ENCODE results near the gene TMEM131. TPM values are rescaled to one million over a fixed set of nuclear protein-coding genes. Genes with fewer than 3 reads are reported as not detected.

Gene TMEM131
- total and polyA plus RNA-seq, 10 of the 15 experiments (the other 5 are each of a cell fraction or from before 2014, with no cell fraction given) = 6.0 to 48.2 (median 23.2) TPM

DNA sequence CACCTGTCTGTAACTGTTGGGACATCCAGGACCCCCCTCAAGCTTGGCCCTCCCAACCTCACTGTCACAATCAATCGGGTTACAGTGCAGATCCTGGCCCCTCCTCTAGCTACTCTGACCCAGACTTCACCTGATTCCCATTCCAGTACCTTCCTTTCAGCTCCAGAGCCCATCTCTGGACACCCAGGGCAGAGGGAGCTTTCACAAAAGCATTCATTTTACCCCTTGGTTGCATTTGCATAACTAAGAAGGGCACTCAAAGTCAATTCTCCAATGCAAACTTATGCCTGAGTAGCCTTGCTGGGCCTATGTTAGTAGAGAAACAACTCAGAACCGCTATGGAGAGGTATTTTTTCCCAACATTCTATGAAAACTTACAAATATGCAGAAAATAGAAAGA, 275.0 kb downstream of the TMEM131 start:
- H3K9ac ChIP-seq (ENCODE audit: control insufficient read depth, insufficient read depth, low read length) = no peak overlapping the region
- no peaks in the 10 kb centered on the region for H3K36me3 ChIP-seq (ENCODE audit: control insufficient read depth in 2 of 2, insufficient read depth in 2 of 2, low read length in 1 of 2)
- FAIRE-seq (no peak), DNase-seq (ENCODE audit: low read depth, low spot score) (no peak), ATAC-seq (no peak)
- no peaks in the 10 kb centered on the region for H4K20me1 ChIP-seq (ENCODE audit: control insufficient read depth, insufficient read depth)
- in situ Hi-C loops (cut with MboI) = no loop called here
- intact Hi-C loops (cut with micrococcal nuclease; ENCODE audit: unreplicated experiment) = no loop called here
- H3K9me3 ChIP-seq (replicated peaks; ENCODE audit: control insufficient read depth, insufficient read depth, low read length) = no peaks in the 10 kb centered on the region
- H2AFZ ChIP-seq (ENCODE audit: control insufficient read depth, low read depth, low read length) = no peak overlapping the region
- H3K27me3 ChIP-seq (replicated peaks in 1 of 2; ENCODE audit: control insufficient read depth in 2 of 2, insufficient read depth in 2 of 2, low read length in 1 of 2) = no peaks in the 10 kb centered on the region
- ChIA-PET CTCF (interaction anchor here (0.6 kb wide), 1 partner anchor 673 kb away, joined by 3 read pairs; no protein-coding TSS in a partner anchor), SMC1A (ENCODE audit: uncharacterized antibody, unreplicated experiment) (no interaction called here), POLR2A (no interaction called here), RAD21 (ENCODE audit: unreplicated experiment) (no interaction called here)
- TF ChIP-seq SUPT20H (IDR thresholded peaks at IDR 0.05; ENCODE audit: borderline replicate concordance, control insufficient read depth, low read depth, low read length) = no peak
- TF ChIP-seq, protein P1, sequence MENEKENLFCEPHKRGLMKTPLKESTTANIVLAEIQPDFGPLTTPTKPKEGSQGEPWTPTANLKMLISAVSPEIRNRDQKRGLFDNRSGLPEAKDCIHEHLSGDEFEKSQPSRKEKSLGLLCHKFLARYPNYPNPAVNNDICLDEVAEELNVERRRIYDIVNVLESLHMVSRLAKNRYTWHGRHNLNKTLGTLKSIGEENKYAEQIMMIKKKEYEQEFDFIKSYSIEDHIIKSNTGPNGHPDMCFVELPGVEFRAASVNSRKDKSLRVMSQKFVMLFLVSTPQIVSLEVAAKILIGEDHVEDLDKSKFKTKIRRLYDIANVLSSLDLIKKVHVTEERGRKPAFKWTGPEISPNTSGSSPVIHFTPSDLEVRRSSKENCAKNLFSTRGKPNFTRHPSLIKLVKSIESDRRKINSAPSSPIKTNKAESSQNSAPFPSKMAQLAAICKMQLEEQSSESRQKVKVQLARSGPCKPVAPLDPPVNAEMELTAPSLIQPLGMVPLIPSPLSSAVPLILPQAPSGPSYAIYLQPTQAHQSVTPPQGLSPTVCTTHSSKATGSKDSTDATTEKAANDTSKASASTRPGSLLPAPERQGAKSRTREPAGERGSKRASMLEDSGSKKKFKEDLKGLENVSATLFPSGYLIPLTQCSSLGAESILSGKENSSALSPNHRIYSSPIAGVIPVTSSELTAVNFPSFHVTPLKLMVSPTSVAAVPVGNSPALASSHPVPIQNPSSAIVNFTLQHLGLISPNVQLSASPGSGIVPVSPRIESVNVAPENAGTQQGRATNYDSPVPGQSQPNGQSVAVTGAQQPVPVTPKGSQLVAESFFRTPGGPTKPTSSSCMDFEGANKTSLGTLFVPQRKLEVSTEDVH (IDR thresholded peaks at IDR 0.05; ENCODE audit: low read depth, partially characterized antibody) = no peak
- TF ChIP-seq SMARCA5 (IDR thresholded peaks at IDR 0.05) = no peak
- TF ChIP-seq SREBF1 (IDR thresholded peaks at IDR 0.05; ENCODE audit: low read length) = no peak
- no peak for TF ChIP-seq SMAD5 (IDR thresholded peaks at IDR 0.05; ENCODE audit: low read depth)
- TF ChIP-seq, protein P2, sequence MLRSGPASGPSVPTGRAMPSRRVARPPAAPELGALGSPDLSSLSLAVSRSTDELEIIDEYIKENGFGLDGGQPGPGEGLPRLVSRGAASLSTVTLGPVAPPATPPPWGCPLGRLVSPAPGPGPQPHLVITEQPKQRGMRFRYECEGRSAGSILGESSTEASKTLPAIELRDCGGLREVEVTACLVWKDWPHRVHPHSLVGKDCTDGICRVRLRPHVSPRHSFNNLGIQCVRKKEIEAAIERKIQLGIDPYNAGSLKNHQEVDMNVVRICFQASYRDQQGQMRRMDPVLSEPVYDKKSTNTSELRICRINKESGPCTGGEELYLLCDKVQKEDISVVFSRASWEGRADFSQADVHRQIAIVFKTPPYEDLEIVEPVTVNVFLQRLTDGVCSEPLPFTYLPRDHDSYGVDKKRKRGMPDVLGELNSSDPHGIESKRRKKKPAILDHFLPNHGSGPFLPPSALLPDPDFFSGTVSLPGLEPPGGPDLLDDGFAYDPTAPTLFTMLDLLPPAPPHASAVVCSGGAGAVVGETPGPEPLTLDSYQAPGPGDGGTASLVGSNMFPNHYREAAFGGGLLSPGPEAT (IDR thresholded peaks at IDR 0.05; ENCODE audit: low read depth) = no peak
- no peak for TF ChIP-seq ZBED1 (IDR thresholded peaks at IDR 0.05; ENCODE audit: borderline replicate concordance)
- no peak for TF ChIP-seq YY1 (IDR thresholded peaks at IDR 0.05; ENCODE audit: low read depth, low read length)
- TF ChIP-seq RUNX3 (IDR thresholded peaks at IDR 0.05; ENCODE audit: low read length) = no peak
- TF ChIP-seq MAX (IDR thresholded peaks at IDR 0.05; ENCODE audit: low read depth, low read length) = no peak
- no peak for TF ChIP-seq NRF1 (conservative IDR thresholded peaks at IDR 0.05; ENCODE audit: low read depth, low read length)
- TF ChIP-seq, protein P3, sequence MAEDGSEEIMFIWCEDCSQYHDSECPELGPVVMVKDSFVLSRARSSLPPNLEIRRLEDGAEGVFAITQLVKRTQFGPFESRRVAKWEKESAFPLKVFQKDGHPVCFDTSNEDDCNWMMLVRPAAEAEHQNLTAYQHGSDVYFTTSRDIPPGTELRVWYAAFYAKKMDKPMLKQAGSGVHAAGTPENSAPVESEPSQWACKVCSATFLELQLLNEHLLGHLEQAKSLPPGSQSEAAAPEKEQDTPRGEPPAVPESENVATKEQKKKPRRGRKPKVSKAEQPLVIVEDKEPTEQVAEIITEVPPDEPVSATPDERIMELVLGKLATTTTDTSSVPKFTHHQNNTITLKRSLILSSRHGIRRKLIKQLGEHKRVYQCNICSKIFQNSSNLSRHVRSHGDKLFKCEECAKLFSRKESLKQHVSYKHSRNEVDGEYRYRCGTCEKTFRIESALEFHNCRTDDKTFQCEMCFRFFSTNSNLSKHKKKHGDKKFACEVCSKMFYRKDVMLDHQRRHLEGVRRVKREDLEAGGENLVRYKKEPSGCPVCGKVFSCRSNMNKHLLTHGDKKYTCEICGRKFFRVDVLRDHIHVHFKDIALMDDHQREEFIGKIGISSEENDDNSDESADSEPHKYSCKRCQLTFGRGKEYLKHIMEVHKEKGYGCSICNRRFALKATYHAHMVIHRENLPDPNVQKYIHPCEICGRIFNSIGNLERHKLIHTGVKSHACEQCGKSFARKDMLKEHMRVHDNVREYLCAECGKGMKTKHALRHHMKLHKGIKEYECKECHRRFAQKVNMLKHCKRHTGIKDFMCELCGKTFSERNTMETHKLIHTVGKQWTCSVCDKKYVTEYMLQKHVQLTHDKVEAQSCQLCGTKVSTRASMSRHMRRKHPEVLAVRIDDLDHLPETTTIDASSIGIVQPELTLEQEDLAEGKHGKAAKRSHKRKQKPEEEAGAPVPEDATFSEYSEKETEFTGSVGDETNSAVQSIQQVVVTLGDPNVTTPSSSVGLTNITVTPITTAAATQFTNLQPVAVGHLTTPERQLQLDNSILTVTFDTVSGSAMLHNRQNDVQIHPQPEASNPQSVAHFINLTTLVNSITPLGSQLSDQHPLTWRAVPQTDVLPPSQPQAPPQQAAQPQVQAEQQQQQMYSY (CRISPR knock-in tag; IDR thresholded peaks at IDR 0.05) = no peak
- no peak for TF ChIP-seq EGR1 (IDR thresholded peaks at IDR 0.05; ENCODE audit: borderline replicate concordance in 1 of 2, low read depth in 2 of 2, low read length in 2 of 2)
- H3K4me2 ChIP-seq (ENCODE audit: control insufficient read depth, insufficient read depth) = no peak overlapping the region
- H3K27ac ChIP-seq (ENCODE audit: control insufficient read depth, insufficient read depth) = no peak overlapping the region
- no peaks in the 10 kb centered on the region for H3K79me2 ChIP-seq (ENCODE audit: control insufficient read depth, insufficient read depth, low read length)
- no peak overlapping the region for H3K4me3 ChIP-seq
- no TSS peak for BruUV-seq (replicated peaks)
- WGBS (ENCODE audit: insufficient coverage, insufficient replicate concordance, low lambda C conversion rate, missing lambda C conversion rate) = 63% methylated on average over 2 of the region's 2 CpGs
- peaks cover 9% of the 10 kb centered on the region; the same call in 1 of the 2 replicates for H3K4me1 ChIP-seq (ENCODE audit: control insufficient read depth, insufficient read depth, low read length)

Data from GM12878 (cell line).